Measurements from ENCODE around the gene IPO7. TPM values are rescaled to one million over a fixed set of nuclear protein-coding genes. Genes with fewer than 3 reads are reported as not detected.

IPO7 gene
- total RNA-seq, 2 donors from 2014 or later, result 43.8 to 73.3 TPM

GRCh38 chr11:9493492-9493891 is 109.0 kb downstream of the IPO7 start:
- Histone ChIP-seq H3K9me3 (no peaks in the 10 kb centered on the region), H3K27me3 (replicated peaks; ENCODE audit: insufficient read depth) (no peaks in the 10 kb centered on the region), H3K4me1 (replicated peaks) (no peaks in the 10 kb centered on the region), H3K4me3 (no peak overlapping the region), H3K36me3 (no peaks in the 10 kb centered on the region), H3K27ac (no peak overlapping the region)
- 52% methylated on average over 1 of the region's 1 CpG for WGBS
- intact Hi-C loops (cut with DNase I), result no loop called here
- TF ChIP-seq POLR2AphosphoS5 (IDR thresholded peaks at IDR 0.05), result no peak
- no peak for TF ChIP-seq POLR2A (IDR thresholded peaks at IDR 0.05)
- TF ChIP-seq, protein P1, sequence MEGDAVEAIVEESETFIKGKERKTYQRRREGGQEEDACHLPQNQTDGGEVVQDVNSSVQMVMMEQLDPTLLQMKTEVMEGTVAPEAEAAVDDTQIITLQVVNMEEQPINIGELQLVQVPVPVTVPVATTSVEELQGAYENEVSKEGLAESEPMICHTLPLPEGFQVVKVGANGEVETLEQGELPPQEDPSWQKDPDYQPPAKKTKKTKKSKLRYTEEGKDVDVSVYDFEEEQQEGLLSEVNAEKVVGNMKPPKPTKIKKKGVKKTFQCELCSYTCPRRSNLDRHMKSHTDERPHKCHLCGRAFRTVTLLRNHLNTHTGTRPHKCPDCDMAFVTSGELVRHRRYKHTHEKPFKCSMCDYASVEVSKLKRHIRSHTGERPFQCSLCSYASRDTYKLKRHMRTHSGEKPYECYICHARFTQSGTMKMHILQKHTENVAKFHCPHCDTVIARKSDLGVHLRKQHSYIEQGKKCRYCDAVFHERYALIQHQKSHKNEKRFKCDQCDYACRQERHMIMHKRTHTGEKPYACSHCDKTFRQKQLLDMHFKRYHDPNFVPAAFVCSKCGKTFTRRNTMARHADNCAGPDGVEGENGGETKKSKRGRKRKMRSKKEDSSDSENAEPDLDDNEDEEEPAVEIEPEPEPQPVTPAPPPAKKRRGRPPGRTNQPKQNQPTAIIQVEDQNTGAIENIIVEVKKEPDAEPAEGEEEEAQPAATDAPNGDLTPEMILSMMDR (IDR thresholded peaks at IDR 0.05), result no peak
- DNase-seq (ENCODE audit: low spot score), result no peak

DNA sequence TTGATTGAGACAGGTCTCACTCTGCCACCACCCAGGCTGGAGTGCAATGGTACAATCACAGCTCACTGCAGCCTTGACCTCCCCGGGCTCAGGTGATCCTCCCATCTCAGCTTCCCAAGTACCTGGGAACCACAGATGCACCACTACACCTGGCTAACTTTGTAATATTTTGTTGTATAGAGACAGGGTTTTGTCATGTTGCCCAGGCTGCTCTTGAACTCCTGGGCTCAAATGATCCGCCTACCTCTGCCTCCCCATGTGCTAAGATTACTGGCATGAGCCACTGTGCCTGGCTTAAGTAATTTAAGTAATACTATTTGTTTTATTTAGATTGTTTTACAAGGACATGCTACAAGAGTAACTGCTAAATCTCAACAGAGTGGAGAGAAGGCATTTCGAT is 109.9 kb downstream of the IPO7 start:
- WGBS, result 94% methylated on average over 3 of the region's 3 CpGs
- TF ChIP-seq POLR2AphosphoS5 (IDR thresholded peaks at IDR 0.05) (no peak), POLR2A (IDR thresholded peaks at IDR 0.05) (no peak)
- TF ChIP-seq, protein P1 (IDR thresholded peaks at IDR 0.05), result no peak
- intact Hi-C loops (cut with DNase I), result no loop called here
- Histone ChIP-seq H3K4me3 (no peak overlapping the region), H3K27me3 (replicated peaks; ENCODE audit: insufficient read depth) (no peaks in the 10 kb centered on the region), H3K27ac (no peak overlapping the region), H3K9me3 (no peaks in the 10 kb centered on the region), H3K36me3 (no peaks in the 10 kb centered on the region), H3K4me1 (replicated peaks) (no peaks in the 10 kb centered on the region)
- no peak for DNase-seq (ENCODE audit: low spot score)

DNA sequence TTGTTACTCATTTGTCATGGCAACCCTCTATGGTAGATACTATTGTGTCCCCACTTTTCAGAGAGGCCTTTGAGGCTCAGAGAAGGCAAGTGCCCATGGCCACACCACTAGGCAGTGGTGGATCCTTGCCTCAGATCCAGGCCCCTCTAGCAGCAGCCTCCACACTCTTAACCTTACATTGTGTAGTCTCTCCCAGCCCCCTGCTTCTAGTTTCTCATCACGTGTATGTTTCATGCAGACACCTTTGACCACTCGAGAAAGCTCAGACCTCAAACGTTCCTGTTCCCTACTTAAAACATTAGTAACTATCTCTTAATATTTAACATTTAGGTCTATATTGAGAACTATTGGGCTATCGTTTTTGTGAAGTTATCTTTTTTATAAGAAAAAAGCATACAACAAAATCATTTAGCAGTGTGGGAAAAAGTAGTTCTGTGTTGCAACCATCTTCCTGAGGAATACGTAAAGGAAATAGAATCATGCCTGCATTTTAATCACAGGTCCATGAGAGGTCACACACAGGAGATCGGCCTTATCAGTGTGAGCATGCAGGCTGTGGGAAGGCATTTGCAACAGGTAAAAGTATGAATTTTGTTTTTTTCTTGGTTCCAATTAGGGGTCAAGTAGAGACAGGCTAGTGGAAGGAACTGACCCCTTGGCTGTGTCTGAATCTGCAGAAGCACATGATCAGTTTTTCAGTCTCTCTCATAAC is 111.5 kb downstream of the IPO7 start:
- WGBS, result 80% methylated on average over 6 of the region's 6 CpGs
- H3K4me1 ChIP-seq (replicated peaks), result no peaks in the 10 kb centered on the region
- no peaks in the 10 kb centered on the region for H3K36me3 ChIP-seq
- no peaks in the 10 kb centered on the region for H3K9me3 ChIP-seq
- no peak overlapping the region for H3K4me3 ChIP-seq
- TF ChIP-seq, protein P1 (IDR thresholded peaks at IDR 0.05), result no peak
- TF ChIP-seq POLR2A (IDR thresholded peaks at IDR 0.05) (no peak), POLR2AphosphoS5 (IDR thresholded peaks at IDR 0.05) (no peak)
- no peak overlapping the region for H3K27ac ChIP-seq
- no peaks in the 10 kb centered on the region for H3K27me3 ChIP-seq (replicated peaks; ENCODE audit: insufficient read depth)
- intact Hi-C loops (cut with DNase I), result no loop called here
- DNase-seq (ENCODE audit: low spot score), result no peak

Small RNAs within 50 kb of the gene (small RNA-seq; reads per million reads assigned to genes)
- gene SNORA23, result 41.7 to 87.3 reads per million in 2 donors

Other genes with a start within 250 kb of the IPO7 start
- gene DENND5A, start 119.3 kb upstream of the IPO7 start, total RNA-seq, result 10 to 100 TPM; 25.4 to 84.6 TPM
- gene TMEM41B, start 70.1 kb upstream of the IPO7 start, total RNA-seq, result 10 to 100 TPM; 29.9 to 54.6 TPM
- 10 to 100 TPM; 15.5 to 41.1 TPM for gene ZNF143, start 76.4 kb downstream of the IPO7 start, total RNA-seq
- gene WEE1, start 189.0 kb downstream of the IPO7 start, total RNA-seq, result 10 to 100 TPM; 31.0 to 33.1 TPM